IMR-90 (cell line): ENCODE results near the gene SMAD2. TPM values are rescaled to one million over a fixed set of nuclear protein-coding genes. Genes with fewer than 3 reads are reported as not detected.

Experiments
- ATAC-seq: fragments of 200-7000 bp; cut with Tn5 transposase; 2 replicates; pipeline ENCODE4 v1.9.1; 2020; ENCODE audit warnings: low read depth, mild to moderate bottlenecking, moderate library complexity
- BruUV-seq: library from RNA; stranded (reverse); fragments of 400-500 nt; replicated peaks from 2 replicates; lab custom pipeline; 2021; lab: Mats Ljungman, UMichigan
- CTCF ChIA-PET: fragments of 300-600 bp; formaldehyde crosslinking; extraction: SDS; loops from one replicate; lab custom pipeline; 2021; ENCODE audit warnings: antibody characterized with exemption; lab: Yijun Ruan, JAX
- POLR2A ChIA-PET: fragments of 300-600 bp; sonication (Branson Sonifier 250); formaldehyde crosslinking; loops from one replicate; lab custom pipeline; 2022; ENCODE audit warnings: antibody characterized with exemption; ENCODE audit not compliant: unreplicated experiment; lab: Charles Lee
- DNase-seq: peaks from one replicate; pipeline ENCODE4 v3.0.0; 2013
- H2AFZ ChIP-seq: replicated peaks from 2 replicates; pipeline ENCODE3; 2013; ENCODE audit warnings: low read length, mild to moderate bottlenecking; ENCODE audit not compliant: poor library complexity
- H2AK5ac ChIP-seq: 2 replicates; pipeline ENCODE4 v1.6.1; 2013; ENCODE audit warnings: low read depth, low read length, inconsistent platforms
- H2AK9ac ChIP-seq: replicated peaks from 2 replicates; pipeline ENCODE3; 2013; ENCODE audit warnings: mild to moderate bottlenecking, low read depth, low read length, moderate library complexity; ENCODE audit not compliant: poor library complexity
- H2BK120ac ChIP-seq: 2 replicates; pipeline ENCODE4 v1.6.1; 2013; ENCODE audit warnings: low read depth, low read length, inconsistent platforms
- H2BK15ac ChIP-seq: 3 replicates; pipeline ENCODE4 v1.6.1; 2013; ENCODE audit warnings: low read depth, low read length, inconsistent platforms
- H2BK20ac ChIP-seq: 2 replicates; pipeline ENCODE4 v1.6.1; 2013; ENCODE audit warnings: low read depth, mild to moderate bottlenecking, inconsistent platforms, low read length, moderate library complexity
- H2BK5ac ChIP-seq: 2 replicates; pipeline ENCODE4 v1.6.1; 2013; ENCODE audit warnings: mild to moderate bottlenecking, low read depth, low read length, inconsistent platforms; ENCODE audit not compliant: poor library complexity, severe bottlenecking
- H3K14ac ChIP-seq: replicated peaks from 2 replicates; pipeline ENCODE4 v1.6.1; 2013; ENCODE audit warnings: low read depth, low read length, inconsistent platforms
- H3K18ac ChIP-seq: 2 replicates; pipeline ENCODE4 v1.6.1; 2013; ENCODE audit warnings: low read depth, low read length, control low read depth
- H3K23ac ChIP-seq: 2 replicates; pipeline ENCODE4 v1.6.1; 2013; ENCODE audit warnings: low read depth, low read length, inconsistent platforms
- H3K27ac ChIP-seq: 2 replicates; pipeline ENCODE4 v1.5.1; 2013; ENCODE audit warnings: mild to moderate bottlenecking, control low read depth, low read length; ENCODE audit not compliant: insufficient read depth
- H3K27me3 ChIP-seq: 2 replicates; pipeline ENCODE4 v1.6.1; 2013; ENCODE audit warnings: low read length; ENCODE audit not compliant: control insufficient read depth, insufficient read depth
- H3K36me3 ChIP-seq: 2 replicates; pipeline ENCODE4 v1.6.1; 2013; ENCODE audit warnings: low read length, mixed read lengths; ENCODE audit not compliant: control insufficient read depth, insufficient read depth
- H3K4ac ChIP-seq: 2 replicates; pipeline ENCODE4 v1.6.1; 2013; ENCODE audit warnings: low read depth, low read length, inconsistent platforms
- H3K4me1 ChIP-seq: 2 replicates; pipeline ENCODE4 v1.6.1; 2013; ENCODE audit warnings: low read length, mixed read lengths; ENCODE audit not compliant: control insufficient read depth, insufficient read depth
- H3K4me2 ChIP-seq: 2 replicates; pipeline ENCODE4 v1.6.1; 2013; ENCODE audit warnings: low read depth, mild to moderate bottlenecking, control low read depth, low read length, moderate library complexity
- H3K4me3 ChIP-seq: 2 replicates; pipeline ENCODE4 v1.5.1; 2013; ENCODE audit warnings: low read depth, mild to moderate bottlenecking, control low read depth, low read length, moderate library complexity; ENCODE audit not compliant: insufficient read depth
- H3K56ac ChIP-seq: 2 replicates; pipeline ENCODE4 v1.6.1; 2013; ENCODE audit warnings: low read length, inconsistent platforms; ENCODE audit not compliant: insufficient read depth; ENCODE audit errors: extremely low read depth
- H3K79me1 ChIP-seq, 2 experiments: 2 replicates each; pipeline ENCODE4 v1.6.1; 2013; ENCODE audit warnings: low read length in 2 of 2, inconsistent platforms in 1 of 2, low read depth in 1 of 2
- H3K9ac ChIP-seq: 2 replicates; pipeline ENCODE4 v1.6.1; 2013; ENCODE audit warnings: low read depth, low read length, control low read depth
- H3K9me1 ChIP-seq: 2 replicates; pipeline ENCODE4 v1.6.1; 2013; ENCODE audit warnings: low read length, inconsistent platforms; ENCODE audit not compliant: insufficient read depth
- H3K9me3 ChIP-seq: 2 replicates; pipeline ENCODE4 v1.6.1; 2013; ENCODE audit warnings: low read length; ENCODE audit not compliant: control insufficient read depth, insufficient read depth
- H4K20me1 ChIP-seq: 2 replicates; pipeline ENCODE4 v1.6.1; 2013; ENCODE audit warnings: low read length, inconsistent platforms; ENCODE audit not compliant: insufficient read depth
- H4K5ac ChIP-seq: 2 replicates; pipeline ENCODE4 v1.6.1; 2013; ENCODE audit warnings: mild to moderate bottlenecking, low read depth, low read length, control low read depth
- H4K8ac ChIP-seq, 2 experiments: 2 replicates each; pipeline ENCODE4 v1.6.1; 2013; ENCODE audit warnings: low read depth in 2 of 2, low read length in 2 of 2, control low read depth in 1 of 2, inconsistent platforms in 1 of 2
- H4K91ac ChIP-seq: 2 replicates; pipeline ENCODE4 v1.6.1; 2013; ENCODE audit warnings: low read depth, low read length, inconsistent platforms; ENCODE audit not compliant: insufficient read depth
- BHLHE40 ChIP-seq: fragments of 150-350 bp; IDR thresholded peaks from 2 replicates; pipeline ENCODE4 v1.6.1; 2016; ENCODE audit warnings: mild to moderate bottlenecking, low read depth, low read length
- CEBPB ChIP-seq: IDR thresholded peaks from 2 replicates; pipeline ENCODE4 v1.6.1; 2012; ENCODE audit warnings: low read depth, low read length, improper control_type of control experiment
- CHD1 ChIP-seq: IDR thresholded peaks from 2 replicates; pipeline ENCODE4 v1.6.1; 2012; ENCODE audit warnings: low read depth, low read length, improper control_type of control experiment
- CTCF ChIP-seq: conservative IDR thresholded peaks from 2 replicates; pipeline ENCODE4 v1.5.1; 2012; ENCODE audit warnings: mild to moderate bottlenecking, low read depth, low read length, improper control_type of control experiment
- ELK1 ChIP-seq: fragments of 150-350 bp; IDR thresholded peaks from 2 replicates; pipeline ENCODE4 v1.6.1; 2016; ENCODE audit warnings: low read depth, mild to moderate bottlenecking, low read length, moderate library complexity, borderline replicate concordance
- FOS ChIP-seq: fragments of 150-350 bp; IDR thresholded peaks from 2 replicates; pipeline ENCODE4 v1.6.1; 2016; ENCODE audit warnings: low read depth, low read length
- MAFK ChIP-seq: IDR thresholded peaks from 2 replicates; pipeline ENCODE4 v1.6.1; 2012; ENCODE audit warnings: low read depth, low read length, improper control_type of control experiment
- MAZ ChIP-seq: IDR thresholded peaks from 2 replicates; pipeline ENCODE4 v1.6.1; 2012; ENCODE audit warnings: low read depth, mild to moderate bottlenecking, low read length, improper control_type of control experiment, moderate library complexity, borderline replicate concordance
- MXI1 ChIP-seq: IDR thresholded peaks from 2 replicates; pipeline ENCODE4 v1.6.1; 2012; ENCODE audit warnings: low read depth, mild to moderate bottlenecking, low read length, moderate library complexity, borderline replicate concordance
- NFE2L2 ChIP-seq: fragments of 150-350 bp; IDR thresholded peaks from 2 replicates; pipeline ENCODE4 v1.6.1; 2016; ENCODE audit warnings: low read depth, mild to moderate bottlenecking, low read length
- POLR2A ChIP-seq: IDR thresholded peaks from 2 replicates; pipeline ENCODE4 v1.6.1; 2012; ENCODE audit warnings: mild to moderate bottlenecking, low read depth, low read length
- RAD21 ChIP-seq: IDR thresholded peaks from 2 replicates; pipeline ENCODE4 v1.6.1; 2012; ENCODE audit warnings: low read length, improper control_type of control experiment
- RCOR1 ChIP-seq: IDR thresholded peaks from 2 replicates; pipeline ENCODE4 v1.6.1; 2012; ENCODE audit warnings: mild to moderate bottlenecking, low read length, improper control_type of control experiment; ENCODE audit not compliant: insufficient replicate concordance
- RFX5 ChIP-seq: IDR thresholded peaks from 2 replicates; pipeline ENCODE4 v1.8.0; 2012; ENCODE audit warnings: low read depth, mild to moderate bottlenecking, low read length, moderate library complexity
- SMC3 ChIP-seq: fragments of 150-350 bp; IDR thresholded peaks from 2 replicates; pipeline ENCODE4 v1.6.1; 2016; ENCODE audit warnings: low read depth, mild to moderate bottlenecking, antibody characterized with exemption, low read length, moderate library complexity
- USF2 ChIP-seq: fragments of 150-350 bp; IDR thresholded peaks from 2 replicates; pipeline ENCODE4 v1.6.1; 2017; ENCODE audit warnings: mild to moderate bottlenecking, antibody characterized with exemption, low read length, low read depth
- WGBS, 2 experiments: methylation state at CpG; one replicate each; pipeline versions ENCODE4 v1.1.5 to v1.1.7; 2013; ENCODE audit warnings: missing lambda C conversion rate in 2 of 2; ENCODE audit not compliant: insufficient read length in 1 of 2; ENCODE audit errors: extremely low coverage in 2 of 2; 5-methylcytosine and 5-hydroxymethylcytosine counted together
- dilution Hi-C: fragments of 300-500 bp; cut with HindIII; formaldehyde crosslinking; loops from one replicate; pipeline ENCODE4 v1.14.3; 2018; ENCODE audit warnings: low sequenced_read_pairs; ENCODE audit not compliant: unreplicated experiment
- in situ Hi-C: fragments of 300-500 bp; cut with MboI; formaldehyde crosslinking; loops from 3 replicates; pipeline ENCODE4 v1.14.3; 2019; ENCODE audit warnings: low sequenced_read_pairs, inconsistent platforms, mixed read lengths
- intact Hi-C: fragments of 100-400 bp; cut with micrococcal nuclease; formaldehyde crosslinking; loops from 2 replicates; pipeline ENCODE4 v1.10.0; 2022
- polyA plus RNA-seq, 3 experiments: library from polyadenylated mRNA; depleted of rRNA; stranded (reverse); fragments of >200 nt; gene quantifications; 2 replicates each; pipeline ENCODE4 v1.2.3, GENCODE V29; 2012; ENCODE audit warnings: low replicate concordance in 1 of 3
- total RNA-seq: library from RNA; depleted of rRNA; stranded (reverse); fragments of >200 nt; gene quantifications from 2 replicates; pipeline ENCODE4 v1.2.3, GENCODE V29; 2012

SMAD2 gene
- total and polyA plus RNA-seq, 2 of the 4 experiments (the other 2 are of a cell fraction): 41.7 to 171 TPM

DNA sequence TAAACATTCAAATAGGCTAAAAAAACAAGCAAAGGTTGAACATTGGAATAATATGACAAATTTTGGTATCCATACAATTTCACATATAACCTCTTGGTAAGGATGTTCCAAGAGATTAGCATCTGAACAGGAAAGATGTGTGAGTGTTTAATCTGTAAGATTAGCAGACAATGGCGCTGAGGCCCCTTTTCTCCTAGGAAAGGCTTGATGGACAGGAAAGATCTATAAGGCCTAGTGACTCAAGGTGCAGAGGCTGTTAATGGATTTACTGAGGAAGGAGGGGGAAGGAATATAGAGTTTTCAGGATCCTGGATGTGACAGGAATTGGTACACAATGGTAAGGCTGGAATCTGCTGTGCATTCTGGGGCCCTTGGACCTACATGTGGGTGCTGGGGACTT, 48.1 kb upstream of the SMAD2 start:
- POLR2A ChIA-PET: no interaction called here
- Histone ChIP-seq H3K27me3 (peaks cover 13% of the 10 kb centered on the region), H3K9ac (no peak overlapping the region), H2BK15ac (no peak overlapping the region), H3K9me3 (no peaks in the 10 kb centered on the region), H3K56ac (no peak overlapping the region), H3K36me3 (no peaks in the 10 kb centered on the region), H4K5ac (no peak overlapping the region), H2BK20ac (no peak overlapping the region), H3K27ac (no peak overlapping the region), H2AFZ (no peak overlapping the region), H2BK120ac (no peak overlapping the region), H2BK5ac (no peak overlapping the region), H2AK9ac (no peak overlapping the region), H3K4ac (no peak overlapping the region), H3K4me1 (no peaks in the 10 kb centered on the region), H3K9me1 (no peaks in the 10 kb centered on the region), H4K91ac (no peak overlapping the region), H4K8ac (no peak overlapping the region), H3K4me2 (no peak overlapping the region), H2AK5ac (no peak overlapping the region), H3K23ac (no peak overlapping the region), H3K79me1 (no peaks in the 10 kb centered on the region), H3K18ac (no peak overlapping the region), H3K4me3 (no peak overlapping the region), H3K14ac (no peak overlapping the region), H4K20me1 (no peaks in the 10 kb centered on the region)
- intact Hi-C loops (no loop called here), in situ Hi-C loops (no loop called here), dilution Hi-C loops (no loop called here)
- ATAC-seq (no peak), DNase-seq (no peak)
- no TSS peak for BruUV-seq
- TF ChIP-seq FOS: no peak
- TF ChIP-seq USF2: no peak
- TF ChIP-seq CHD1: no peak
- TF ChIP-seq POLR2A: no peak
- no peak for TF ChIP-seq CTCF
- no peak for TF ChIP-seq ELK1
- no peak for TF ChIP-seq MAFK
- TF ChIP-seq MAZ: no peak
- no peak for TF ChIP-seq SMC3
- TF ChIP-seq RAD21: no peak
- no peak for TF ChIP-seq MXI1
- no peak for TF ChIP-seq CEBPB
- TF ChIP-seq NFE2L2: no peak
- no peak for TF ChIP-seq BHLHE40
- TF ChIP-seq RCOR1: no peak
- no peak for TF ChIP-seq RFX5
- WGBS, 2 experiments: no CpG with 5 or more reads among the region's 1 CpG
- CTCF ChIA-PET: no interaction called here
